Activated naive CD4-positive, alpha-beta T cell treated with Interleukin-2 at 50 U/mL for 16 hours (primary cell): ENCODE data around the gene TMEM120B.

Source experiments
- DNase-seq: peaks from one replicate; pipeline ENCODE4 v3.0.0-alpha.2; 2020

TMEM120B gene

GRCh38 chr12:121806009-121806545 is 93.5 kb downstream of the TMEM120B start:
- no peak for DNase-seq

- no peak for DNase-seq
These were observed 94.2 kb downstream of the TMEM120B start for GRCh38 chr12:121806546-121807423.

GRCh38 chr12:121807642-121808347 is 95.2 kb downstream of the TMEM120B start:
- no peak for DNase-seq

DNA sequence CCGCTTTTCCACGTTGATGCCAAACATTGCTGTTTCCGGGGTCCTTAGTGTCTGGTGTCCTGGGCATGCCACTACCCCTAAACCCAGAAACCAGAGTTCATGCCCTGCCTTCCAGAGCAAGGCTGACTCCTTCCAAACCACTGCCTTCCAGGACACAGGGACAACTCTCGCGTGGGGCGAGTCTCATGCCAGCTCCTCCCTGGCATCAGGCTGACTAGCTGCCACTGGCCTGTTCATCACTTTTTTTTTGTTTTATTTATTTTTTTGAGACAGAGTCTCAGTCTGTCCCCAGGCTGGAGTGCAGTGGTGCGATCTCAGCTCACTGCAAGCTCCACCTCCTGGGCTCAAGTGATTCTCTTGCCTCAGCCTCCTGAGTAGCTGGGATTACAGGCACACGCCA is 96.1 kb downstream of the TMEM120B start:
- DNase-seq, result no peak

DNA sequence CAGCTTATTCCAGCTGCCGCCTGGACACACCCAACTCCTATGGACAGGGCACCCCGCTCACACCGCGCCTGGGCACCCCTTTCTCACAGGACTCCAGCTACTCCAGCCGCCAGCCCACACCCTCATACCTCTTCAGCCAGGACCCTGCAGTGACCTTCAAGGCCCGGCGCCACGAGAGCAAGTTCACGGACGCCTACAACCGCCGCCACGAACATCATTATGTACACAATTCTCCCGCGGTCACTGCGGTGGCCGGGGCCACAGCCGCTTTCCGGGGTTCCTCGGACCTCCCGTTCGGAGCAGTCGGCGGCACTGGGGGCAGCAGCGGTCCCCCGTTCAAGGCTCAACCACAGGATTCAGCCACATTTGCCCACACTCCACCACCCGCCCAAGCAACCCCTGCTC is 97.2 kb downstream of the TMEM120B start:
- DNase-seq, result no peak

DNA sequence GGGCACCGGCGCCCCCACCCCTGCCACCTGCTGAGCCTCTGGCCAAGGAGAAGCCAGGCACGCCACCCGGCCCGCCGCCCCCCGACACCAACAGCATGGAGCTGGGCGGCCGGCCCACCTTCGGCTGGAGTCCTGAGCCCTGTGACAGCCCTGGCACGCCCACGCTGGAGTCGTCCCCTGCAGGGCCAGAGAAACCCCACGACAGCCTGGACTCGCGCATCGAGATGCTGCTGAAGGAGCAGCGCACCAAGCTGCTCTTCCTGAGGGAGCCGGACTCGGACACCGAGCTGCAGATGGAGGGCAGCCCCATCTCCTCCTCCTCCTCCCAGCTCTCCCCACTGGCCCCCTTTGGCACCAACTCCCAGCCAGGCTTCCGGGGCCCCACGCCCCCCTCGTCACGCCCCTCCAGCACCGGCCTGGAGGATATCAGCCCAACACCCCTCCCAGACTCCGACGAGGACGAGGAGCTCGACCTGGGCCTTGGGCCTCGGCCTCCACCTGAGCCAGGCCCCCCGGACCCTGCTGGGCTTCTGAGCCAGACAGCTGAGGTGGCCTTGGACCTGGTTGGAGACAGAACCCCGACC is 97.8 kb downstream of the TMEM120B start:
- DNase-seq, result no peak

DNA sequence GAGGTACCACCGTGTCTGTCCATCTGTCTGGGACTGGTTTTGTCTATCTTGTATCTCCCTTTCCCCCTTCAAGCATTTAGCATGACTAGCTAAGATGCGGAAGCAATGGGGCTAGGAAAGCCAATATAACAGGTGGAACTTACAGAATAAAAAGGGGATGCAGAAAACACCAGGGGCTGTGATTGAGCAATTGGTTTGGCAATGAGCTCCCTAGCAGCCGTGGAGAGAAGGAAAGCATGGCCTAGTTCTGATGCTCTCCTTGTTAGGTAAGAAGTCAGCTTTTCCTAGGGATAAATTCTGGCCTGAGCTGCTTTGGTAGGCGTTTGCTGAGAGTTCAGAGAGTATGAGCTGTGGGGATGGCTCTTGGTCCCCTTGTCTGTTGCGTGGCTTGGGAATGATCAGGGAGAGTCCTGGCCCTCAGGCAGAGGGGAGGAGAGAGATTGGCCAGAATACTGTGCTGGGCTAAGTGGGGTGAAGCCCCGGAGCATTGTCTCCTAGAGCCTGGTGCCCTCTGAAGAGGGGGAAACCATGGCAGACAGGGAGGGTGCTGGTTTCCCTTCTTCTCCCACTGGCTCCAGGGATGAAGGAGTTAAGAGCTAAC is 98.4 kb downstream of the TMEM120B start:
- no peak for DNase-seq

- DNase-seq, result peak; percentile 73
These were observed 99.1 kb downstream of the TMEM120B start for GRCh38 chr12:121811434-121812319.

DNA sequence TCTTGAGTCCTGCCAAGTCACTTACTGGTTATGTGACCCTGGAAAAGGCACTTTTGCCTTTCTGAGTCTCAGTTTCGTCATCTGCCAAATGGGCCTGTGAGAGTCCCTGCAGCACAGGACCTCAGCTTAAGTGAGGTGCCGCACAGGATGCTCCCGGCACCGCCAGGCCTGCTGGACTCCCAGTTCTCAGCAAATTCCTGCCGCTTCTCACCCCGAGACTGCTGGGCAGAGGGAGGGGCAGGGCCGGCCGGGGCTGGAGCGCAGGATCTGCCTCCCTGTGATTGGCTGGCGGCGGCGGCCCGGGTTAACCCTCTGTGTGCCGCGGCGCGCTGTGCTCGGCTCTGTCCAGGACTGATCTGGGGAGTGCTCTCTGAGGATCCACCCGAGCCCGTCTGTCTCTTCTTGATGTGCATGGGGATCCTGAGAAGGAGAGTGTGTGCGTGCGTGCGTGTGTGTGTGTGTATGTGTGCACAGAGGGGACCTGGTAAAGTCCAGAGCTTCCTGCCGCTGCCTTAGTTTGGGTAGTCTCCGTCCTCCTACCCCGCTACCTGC is 99.8 kb downstream of the TMEM120B start:
- DNase-seq, result peak; percentile 55

DNA sequence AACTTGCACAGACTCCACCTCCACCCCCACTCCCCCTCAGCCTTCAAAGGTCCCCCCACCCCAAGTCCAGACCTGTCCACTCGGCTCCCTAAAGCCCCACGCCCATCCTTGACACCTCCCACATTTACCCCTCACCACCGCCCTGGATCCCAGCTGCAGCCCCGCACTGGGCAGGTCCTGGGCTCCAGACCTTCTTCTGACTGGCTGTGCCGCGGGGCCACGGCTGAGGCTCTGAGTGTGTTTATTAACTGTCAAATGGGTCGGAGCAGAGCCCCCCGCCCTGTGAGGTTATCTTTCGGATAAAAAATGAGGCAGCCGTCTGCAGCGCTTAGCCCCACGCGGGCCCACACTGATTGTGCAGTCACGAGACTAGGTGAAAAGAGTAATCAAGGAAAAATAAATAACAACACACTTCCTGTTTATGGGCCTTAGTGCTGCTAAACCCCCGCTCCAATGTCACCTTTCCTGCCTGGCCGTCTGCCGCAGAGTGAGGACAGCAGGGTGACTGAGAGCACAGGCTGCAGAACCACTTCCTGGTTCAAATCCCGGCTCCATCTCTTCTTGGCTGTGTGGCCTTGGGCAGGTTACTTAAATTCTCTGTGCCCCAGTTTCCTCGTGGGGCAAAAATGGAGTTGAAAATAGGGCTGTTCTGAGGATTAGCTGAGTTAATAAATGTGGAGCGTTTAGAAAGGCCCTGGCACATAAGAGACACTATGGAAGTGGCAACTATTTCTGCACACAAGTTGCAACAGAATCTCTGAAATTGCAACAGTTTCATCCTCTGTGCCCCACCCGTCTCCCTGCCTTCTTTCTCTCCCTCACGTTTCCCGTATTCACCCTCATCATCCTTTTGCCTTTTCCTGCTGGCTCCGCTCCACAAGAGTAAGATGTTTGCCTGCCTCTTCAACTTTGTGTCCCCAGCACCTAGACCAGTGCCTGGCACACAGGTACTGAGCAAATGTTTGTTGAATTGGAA is 100.7 kb downstream of the TMEM120B start:
- no peak for DNase-seq

- no peak for DNase-seq
These were observed 101.4 kb downstream of the TMEM120B start for GRCh38 chr12:121813951-121814350.

DNA sequence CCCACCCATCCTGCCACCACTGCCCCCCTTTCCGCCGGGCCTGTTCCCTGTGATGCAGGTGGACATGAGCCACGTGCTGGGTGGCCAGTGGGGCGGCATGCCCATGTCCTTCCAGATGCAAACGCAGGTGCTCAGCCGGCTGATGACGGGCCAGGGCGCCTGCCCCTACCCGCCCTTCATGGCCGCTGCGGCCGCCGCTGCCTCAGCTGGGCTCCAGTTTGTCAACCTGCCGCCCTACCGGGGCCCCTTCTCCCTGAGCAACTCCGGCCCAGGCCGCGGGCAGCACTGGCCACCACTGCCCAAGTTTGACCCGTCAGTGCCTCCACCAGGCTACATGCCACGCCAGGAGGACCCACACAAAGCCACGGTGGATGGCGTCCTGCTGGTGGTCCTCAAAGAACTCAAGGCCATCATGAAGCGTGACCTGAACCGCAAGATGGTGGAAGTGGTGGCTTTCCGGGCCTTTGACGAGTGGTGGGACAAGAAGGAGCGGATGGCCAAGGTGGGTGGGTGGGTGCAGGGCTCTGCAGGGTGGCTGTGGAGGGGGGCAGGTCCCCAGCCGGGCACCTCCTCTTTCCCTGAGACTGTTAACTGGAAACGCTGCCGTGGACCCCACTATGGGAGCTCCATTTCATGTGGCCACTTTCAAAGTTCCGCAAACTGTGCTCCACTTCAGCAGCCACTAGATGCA is 102.0 kb downstream of the TMEM120B start:
- no peak for DNase-seq

- no peak for DNase-seq
These were observed 102.7 kb downstream of the TMEM120B start for GRCh38 chr12:121815263-121815662.

DNA sequence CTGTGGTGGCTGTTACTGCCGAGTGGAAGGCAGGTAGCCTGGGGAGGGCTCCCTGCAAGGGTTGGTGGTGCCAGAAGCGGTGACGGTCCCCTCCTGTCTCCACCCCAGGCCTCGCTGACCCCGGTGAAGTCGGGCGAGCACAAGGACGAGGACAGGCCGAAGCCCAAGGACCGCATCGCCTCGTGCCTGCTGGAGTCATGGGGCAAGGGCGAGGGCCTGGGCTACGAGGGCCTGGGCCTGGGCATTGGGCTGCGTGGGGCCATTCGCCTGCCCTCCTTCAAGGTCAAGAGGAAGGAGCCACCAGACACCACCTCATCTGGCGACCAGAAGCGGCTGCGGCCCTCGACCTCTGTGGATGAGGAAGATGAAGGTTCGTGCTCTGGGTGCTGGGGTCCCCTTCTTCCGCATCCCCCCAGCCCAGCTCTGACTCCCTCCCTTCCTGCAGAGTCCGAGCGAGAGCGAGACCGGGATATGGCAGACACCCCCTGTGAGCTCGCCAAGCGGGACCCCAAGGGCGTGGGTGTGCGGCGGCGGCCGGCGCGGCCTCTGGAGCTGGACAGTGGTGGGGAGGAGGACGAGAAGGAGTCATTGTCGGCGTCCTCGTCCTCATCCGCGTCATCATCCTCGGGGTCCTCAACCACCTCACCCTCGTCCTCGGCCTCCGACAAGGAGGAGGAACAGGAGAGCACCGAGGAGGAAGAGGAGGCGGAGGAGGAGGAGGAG is 104.5 kb downstream of the TMEM120B start:
- DNase-seq, result no peak

DNA sequence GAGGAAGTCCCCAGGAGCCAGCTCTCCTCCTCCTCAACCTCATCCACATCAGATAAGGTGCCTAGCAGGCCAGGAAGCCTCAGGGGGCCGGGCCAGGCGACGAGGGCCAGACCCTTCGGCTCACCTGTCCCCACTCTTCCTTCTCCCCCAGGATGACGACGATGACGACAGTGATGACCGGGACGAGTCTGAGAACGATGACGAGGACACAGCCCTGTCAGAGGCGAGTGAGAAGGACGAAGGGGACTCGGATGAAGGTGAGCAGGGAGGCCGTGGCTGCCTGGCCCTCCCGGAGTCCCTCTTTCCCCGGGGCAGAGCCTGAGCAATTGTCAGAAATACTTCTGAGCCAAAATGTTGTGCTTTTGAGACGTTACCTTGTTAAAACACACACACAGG is 105.1 kb downstream of the TMEM120B start:
- DNase-seq, result no peak

GRCh38 chr12:121819212-121819949 is 106.8 kb downstream of the TMEM120B start:
- no peak for DNase-seq

- DNase-seq, result no peak
These were observed 107.5 kb downstream of the TMEM120B start for GRCh38 chr12:121820056-121820455.

GRCh38 chr12:121822393-121823100 is 110.0 kb downstream of the TMEM120B start:
- DNase-seq, result no peak
